Measurements from ENCODE around the gene NSG1. TPM values are rescaled to one million over a fixed set of nuclear protein-coding genes. Genes with fewer than 3 reads are reported as not detected.

The NSG1 gene
- total and polyA plus RNA-seq, 2 of the 8 experiments (the other 6 are each of a cell fraction or from before 2014, with no cell fraction given): 35.7 to 61.4 TPM

GRCh38 chr4:4343038-4343437 lies 43.9 kb upstream of the NSG1 start:
- Histone ChIP-seq H4K91ac (replicated peaks; ENCODE audit: insufficient read length, low read length) (no peak overlapping the region), H3K23ac (ENCODE audit: insufficient read length) (no peak overlapping the region), H4K20me1 (replicated peaks in 1 of 2; ENCODE audit: control insufficient read depth in 1 of 2, insufficient read depth in 2 of 2, low read length in 2 of 2) (no peaks in the 10 kb centered on the region), H3K4me3 (ENCODE audit: extremely low read depth in 1 of 4, insufficient read depth in 2 of 4, low read depth in 3 of 4, low read length in 4 of 4) (no peak overlapping the region), H3K4me1 (replicated peaks in 1 of 4; ENCODE audit: control insufficient read depth in 3 of 4, insufficient read depth in 4 of 4, low read length in 3 of 4) (no peaks in the 10 kb centered on the region), H3K27me3 (replicated peaks in 1 of 4; ENCODE audit: control insufficient read depth in 3 of 4, extremely low read depth in 1 of 4, insufficient read depth in 3 of 4, low read length in 3 of 4) (no peaks in the 10 kb centered on the region), H3K4me2 (ENCODE audit: insufficient read depth in 1 of 2, low read depth in 2 of 2, low read length in 2 of 2) (no peak overlapping the region), H2BK5ac (ENCODE audit: low read depth, low read length) (no peak overlapping the region), H2BK120ac (replicated peaks; ENCODE audit: low read depth, low read length) (no peak overlapping the region), H2BK20ac (ENCODE audit: low read length) (no peak overlapping the region), H3K36me3 (ENCODE audit: control insufficient read depth in 2 of 4, insufficient read depth in 4 of 4, low read length in 3 of 4) (no peaks in the 10 kb centered on the region), H3K79me2 (ENCODE audit: control insufficient read depth in 1 of 2, insufficient read depth in 2 of 2, low read length in 2 of 2) (no peaks in the 10 kb centered on the region), H3K79me1 (ENCODE audit: low read depth, low read length) (no peaks in the 10 kb centered on the region), H3K9me3 (ENCODE audit: insufficient read depth in 2 of 2, low read depth in 1 of 2, low read length in 1 of 2) (no peaks in the 10 kb centered on the region), H2BK15ac (ENCODE audit: low read length) (no peak overlapping the region), H3K23me2 (ENCODE audit: low read depth, low read length) (no peaks in the 10 kb centered on the region), H3K27ac (ENCODE audit: low read depth, low read length) (no peak overlapping the region), H3K14ac (ENCODE audit: insufficient read length) (no peak overlapping the region), H3K4ac (replicated peaks; ENCODE audit: insufficient read length, low read depth, low read length) (no peak overlapping the region), H2AFZ (ENCODE audit: low read length) (no peak overlapping the region), H2AK5ac (ENCODE audit: low read depth, low read length) (no peak overlapping the region), H4K8ac (ENCODE audit: extremely low read depth, insufficient read depth, low read length) (no peak overlapping the region), H3K9ac (replicated peaks in 1 of 4; ENCODE audit: extremely low read depth in 1 of 4, low read depth in 3 of 4, low read length in 3 of 4) (no peak overlapping the region), H3K18ac (ENCODE audit: extremely low read depth, low read length) (no peak overlapping the region), H2BK12ac (ENCODE audit: low read depth, low read length) (no peak overlapping the region), H4K5ac (ENCODE audit: insufficient read length, low read depth, low read length) (no peak overlapping the region), H3K56ac (replicated peaks; ENCODE audit: insufficient read length, low read depth, low read length) (no peak overlapping the region)
- ChIA-PET CTCF (ENCODE audit: partially characterized antibody) (no interaction called here), POLR2A (ENCODE audit: partially characterized antibody) (no interaction called here)
- no peak for FAIRE-seq
- DNase-seq (ENCODE audit: low read depth in 1 of 2, low spot score in 2 of 2): no peak
- TF ChIP-seq SRF (IDR thresholded peaks at IDR 0.05; ENCODE audit: low read depth, low read length): no peak
- no peak for TF ChIP-seq NRF1 (IDR thresholded peaks at IDR 0.05; ENCODE audit: low read depth, low read length)
- no peak for TF ChIP-seq JUN (IDR thresholded peaks at IDR 0.05; ENCODE audit: low read depth, low read length)
- no peak for TF ChIP-seq TBP (IDR thresholded peaks at IDR 0.05; ENCODE audit: low read depth, low read length)
- no peak for TF ChIP-seq TAF1 (IDR thresholded peaks at IDR 0.05; ENCODE audit: low read depth, low read length)
- no peak for TF ChIP-seq RAD21 (IDR thresholded peaks at IDR 0.05 in 1 of 2, conservative IDR thresholded peaks at IDR 0.05 in 1 of 2; ENCODE audit: low read depth in 2 of 2, low read length in 2 of 2)
- TF ChIP-seq SP1 (IDR thresholded peaks at IDR 0.05; ENCODE audit: low read depth, low read length): no peak
- TF ChIP-seq SP2 (IDR thresholded peaks at IDR 0.05; ENCODE audit: low read length): no peak
- TF ChIP-seq CTBP2 (IDR thresholded peaks at IDR 0.05; ENCODE audit: borderline replicate concordance, insufficient read depth, insufficient read length, low read length): no peak
- TF ChIP-seq MAX (IDR thresholded peaks at IDR 0.05): no peak
- no peak for TF ChIP-seq CBX5 (IDR thresholded peaks at IDR 0.05; ENCODE audit: low read depth, low read length)
- TF ChIP-seq GTF2F1 (IDR thresholded peaks at IDR 0.05; ENCODE audit: borderline replicate concordance, low read depth, low read length): no peak
- WGBS, 2 experiments (ENCODE audit: extremely low coverage in 1 of 2, insufficient coverage in 1 of 2, insufficient read length in 1 of 2, insufficient replicate concordance in 2 of 2, low coverage in 1 of 2, low lambda C conversion rate in 2 of 2, missing lambda C conversion rate in 1 of 2): 82% methylated on average over 5 of the region's 5 CpGs; no CpG with 5 or more reads in 1 of the 2 experiments

All from H1 (cell line).